Upper lobe of right lung (tissue), 1 donor: ENCODE data around the gene WDR81. TPM values are rescaled to one million over a fixed set of nuclear protein-coding genes. Genes with fewer than 3 reads are reported as not detected.
"Not testable (repeated sequence)": the region's sequence is repeated elsewhere in the genome, so short reads cannot be mapped to it uniquely, and the experiment has no call there.

ENCODE experiments used
- ATAC-seq: fragments of 200-7000 bp; cut with Tn5 transposase; one replicate; pipeline ENCODE4 v1.9.1; 2020; ENCODE audit warnings: mild to moderate bottlenecking, moderate library complexity
- DNase-seq: peaks from one replicate; pipeline ENCODE4 v3.0.0-alpha.2; 2020
- H3K27ac ChIP-seq: fragments of 200-600 bp; one replicate; pipeline ENCODE4 v1.8.0; 2022
- H3K27me3 ChIP-seq: fragments of 200-600 bp; one replicate; pipeline ENCODE4 v1.8.0; 2022; ENCODE audit warnings: mild to moderate bottlenecking
- H3K36me3 ChIP-seq: fragments of 200-600 bp; one replicate; pipeline ENCODE4 v1.8.0; 2022
- H3K4me1 ChIP-seq: fragments of 200-600 bp; one replicate; pipeline ENCODE4 v1.8.0; 2022
- H3K4me3 ChIP-seq: fragments of 200-600 bp; one replicate; pipeline ENCODE4 v1.8.0; 2022; ENCODE audit warnings: mild to moderate bottlenecking
- H3K9me3 ChIP-seq: fragments of 200-600 bp; one replicate; pipeline ENCODE4 v1.8.0; 2022
- CTCF ChIP-seq: fragments of 200-600 bp; IDR thresholded peaks from one replicate; pipeline ENCODE4 v1.8.0; 2022; ENCODE audit warnings: antibody characterized with exemption
- intact Hi-C: fragments of 100-400 bp; cut with DNase I; formaldehyde crosslinking; loops from one replicate; pipeline ENCODE4 v1.11.0; 2022
- total RNA-seq: library from RNA; stranded (reverse); fragmentation: NEBNext Ultra II Directional; extraction: Animal tissue kit (Norgen Biotek cat#: 25700); gene quantifications from one replicate; pipeline ENCODE4 v1.2.1, GENCODE V29; 2021
- donor health status: DM: no; HTN: yes; CAD: no; lungs with severe emphysema.

The WDR81 gene
- total RNA-seq, 1 donor from 2014 or later: 43.9 TPM

- no peak for TF ChIP-seq CTCF
- intact Hi-C loops: loop anchor here (10.0 kb wide), 2 partner anchors 66 to 106 kb away; partner anchors contain the start of gene SMYD4
Measured at GRCh38 chr17:1718362-1719165, 5.9 kb upstream of the WDR81 start.

GRCh38 chr17:1720856-1721386 lies 3.6 kb upstream of the WDR81 start:
- DNase-seq: peak; percentile 79
- Histone ChIP-seq H3K9me3 (no peaks in the 10 kb centered on the region), H3K27ac (no peak overlapping the region), H3K27me3 (no peaks in the 10 kb centered on the region), H3K4me3 (no peak overlapping the region), H3K4me1 (peaks cover 42% of the 10 kb centered on the region), H3K36me3 (no peaks in the 10 kb centered on the region)
- ATAC-seq: no peak
- peak; percentile 97 for TF ChIP-seq CTCF
- intact Hi-C loops: no loop called here

More at GRCh38 chr17:1718362-1719165, 5.9 kb upstream of the WDR81 start:
- DNase-seq (peak; percentile 67), ATAC-seq (no peak)
- H3K36me3 ChIP-seq: peaks cover 6% of the 10 kb centered on the region
- H3K4me3 ChIP-seq: peak overlapping the region; percentile 61
- H3K27ac ChIP-seq: peak overlapping the region; percentile 94
- H3K9me3 ChIP-seq: no peaks in the 10 kb centered on the region
- peaks cover 40% of the 10 kb centered on the region for H3K4me1 ChIP-seq
- no peaks in the 10 kb centered on the region for H3K27me3 ChIP-seq

GRCh38 chr17:1722022-1722421 lies 2.5 kb upstream of the WDR81 start:
- H3K9me3 ChIP-seq, H3K4me3 ChIP-seq, DNase-seq, H3K27me3 ChIP-seq, intact Hi-C loops, ATAC-seq, H3K36me3 ChIP-seq: not testable (repeated sequence)
- peaks cover 52% of the 10 kb centered on the region for H3K4me1 ChIP-seq
- peak overlapping the region; percentile 92 for H3K27ac ChIP-seq

GRCh38 chr17:1724869-1725641 lies 551 bp downstream of the WDR81 start:
- DNase-seq (peak; percentile 81), ATAC-seq (peak; percentile 72)
- peak overlapping the region; percentile 92 for H3K27ac ChIP-seq
- intact Hi-C loops: no loop called here
- peaks cover 58% of the 10 kb centered on the region for H3K4me1 ChIP-seq
- no peaks in the 10 kb centered on the region for H3K9me3 ChIP-seq
- no peak for TF ChIP-seq CTCF
- H3K36me3 ChIP-seq: peaks cover 28% of the 10 kb centered on the region
- H3K27me3 ChIP-seq: no peaks in the 10 kb centered on the region
- H3K4me3 ChIP-seq: peak overlapping the region; percentile 82

GRCh38 chr17:1725642-1726511 lies 1.4 kb downstream of the WDR81 start:
- intact Hi-C loops: no loop called here
- H3K36me3 ChIP-seq: peaks cover 32% of the 10 kb centered on the region
- DNase-seq (no peak), ATAC-seq (no peak)
- no peaks in the 10 kb centered on the region for H3K27me3 ChIP-seq
- H3K9me3 ChIP-seq: no peaks in the 10 kb centered on the region
- peaks cover 61% of the 10 kb centered on the region for H3K4me1 ChIP-seq
- H3K4me3 ChIP-seq: peak overlapping the region; percentile 82
- TF ChIP-seq CTCF: no peak
- H3K27ac ChIP-seq: no peak overlapping the region
